HEK293 (cell line): ENCODE measurements around the gene RIPK4.

Source experiments
- CTCF ChIA-PET: fragments of 350-600 bp; formaldehyde crosslinking; extraction: SDS; loops from one replicate; lab custom pipeline; 2021; ENCODE audit warnings: antibody characterized with exemption; lab: Yijun Ruan, JAX
- POLR2A ChIA-PET: fragments of 300-600 bp; formaldehyde crosslinking; extraction: SDS; loops from one replicate; lab custom pipeline; 2020; ENCODE audit warnings: antibody characterized with exemption, inconsistent platforms; lab: Yijun Ruan, JAX
- H3K27ac ChIP-seq: fragments of 200-500 bp; sonication (Bioruptor generic); 2 replicates; pipeline ENCODE4 v1.5.1; 2014; ENCODE audit warnings: low read depth, low read length, control low read depth, inconsistent platforms; ENCODE audit errors: extremely low read depth
- H3K36me3 ChIP-seq, 2 experiments: fragments of 200-500 bp in 1 of 2; sonication (Bioruptor generic) in 1 of 2; 1 replicate in 1 of 2; 2 replicates in 1 of 2; pipeline ENCODE4 v1.5.1; 2014 to 2017; ENCODE audit warnings: inconsistent platforms in 2 of 2, low read length in 2 of 2; ENCODE audit not compliant: control insufficient read depth in 2 of 2, insufficient read depth in 1 of 2
- H3K4me1 ChIP-seq: fragments of 200-500 bp; sonication (Bioruptor generic); 2 replicates; pipeline ENCODE4 v1.5.1; 2014; ENCODE audit warnings: mild to moderate bottlenecking, low read length, inconsistent platforms; ENCODE audit not compliant: control insufficient read depth, insufficient read depth
- H3K4me3 ChIP-seq: 2 replicates; pipeline ENCODE4 v1.5.1; 2011; ENCODE audit warnings: low read depth, mild to moderate bottlenecking, control low read depth, low read length, moderate library complexity
- H3K9me3 ChIP-seq: fragments of 200-500 bp; sonication (Bioruptor generic); 2 replicates; pipeline ENCODE4 v1.5.1; 2014; ENCODE audit warnings: low read depth, low read length, inconsistent platforms; ENCODE audit not compliant: control insufficient read depth, insufficient read depth
- KLF1 ChIP-seq: fragments of 450-650 bp; formaldehyde crosslinking; IDR thresholded peaks from 2 replicates; pipeline ENCODE4 v1.5.1; 2016; ENCODE audit warnings: missing biosample characterization, missing genetic modification characterization
- KLF16 ChIP-seq: fragments of 450-650 bp; formaldehyde crosslinking; IDR thresholded peaks from 2 replicates; pipeline ENCODE4 v1.5.1; 2017; ENCODE audit warnings: missing biosample characterization, missing genetic modification characterization
- OSR2 ChIP-seq: fragments of 450-650 bp; formaldehyde crosslinking; IDR thresholded peaks from 2 replicates; pipeline ENCODE4 v1.5.1; 2016; ENCODE audit warnings: missing biosample characterization, missing genetic modification characterization
- SCRT1 ChIP-seq: fragments of 450-650 bp; formaldehyde crosslinking; IDR thresholded peaks from 2 replicates; pipeline ENCODE4 v1.5.1; 2016; ENCODE audit warnings: missing biosample characterization, missing genetic modification characterization, borderline replicate concordance
- SETDB1 ChIP-seq: IDR thresholded peaks from one replicate; pipeline ENCODE4 v1.6.1; 2017; ENCODE audit warnings: mild to moderate bottlenecking, low read length, moderate library complexity, mixed read lengths; ENCODE audit not compliant: insufficient read length
- TRIM28 ChIP-seq: IDR thresholded peaks from 2 replicates; pipeline ENCODE4 v1.6.1; 2011; ENCODE audit warnings: low read length, control low read depth, borderline replicate concordance
- WT1 ChIP-seq: fragments of 450-650 bp; formaldehyde crosslinking; IDR thresholded peaks from 2 replicates; pipeline ENCODE4 v1.5.1; 2016; ENCODE audit warnings: missing biosample characterization, missing genetic modification characterization
- ZNF16 ChIP-seq: fragments of 450-650 bp; formaldehyde crosslinking; IDR thresholded peaks from 2 replicates; pipeline ENCODE4 v1.5.1; 2016; ENCODE audit warnings: low read depth, missing biosample characterization, missing genetic modification characterization
- ZNF473 ChIP-seq: fragments of 450-650 bp; formaldehyde crosslinking; IDR thresholded peaks from 2 replicates; pipeline ENCODE4 v1.5.1; 2017; ENCODE audit warnings: missing biosample characterization, missing genetic modification characterization
- ZNF510 ChIP-seq: fragments of 450-650 bp; formaldehyde crosslinking; IDR thresholded peaks from 2 replicates; pipeline ENCODE4 v1.5.1; 2018; ENCODE audit warnings: mild to moderate bottlenecking, missing genetic modification characterization, missing biosample characterization; ENCODE audit not compliant: insufficient replicate concordance
- ZNF521 ChIP-seq: fragments of 450-650 bp; formaldehyde crosslinking; IDR thresholded peaks from 2 replicates; pipeline ENCODE4 v1.5.1; 2017; ENCODE audit warnings: missing biosample characterization, mild to moderate bottlenecking, missing genetic modification characterization
- ZNF529 ChIP-seq: fragments of 450-650 bp; formaldehyde crosslinking; IDR thresholded peaks from 2 replicates; pipeline ENCODE4 v1.5.1; 2017; ENCODE audit warnings: missing genetic modification characterization, missing biosample characterization; ENCODE audit not compliant: insufficient replicate concordance
- ZNF561 ChIP-seq: fragments of 450-650 bp; IDR thresholded peaks from 2 replicates; pipeline ENCODE4 v1.5.1; 2018; ENCODE audit warnings: missing biosample characterization, missing genetic modification characterization, borderline replicate concordance
- ZNF624 ChIP-seq: fragments of 450-650 bp; formaldehyde crosslinking; IDR thresholded peaks from 2 replicates; pipeline ENCODE4 v1.5.1; 2017; ENCODE audit warnings: missing biosample characterization, missing genetic modification characterization
- ZNF626 ChIP-seq: fragments of 450-650 bp; sonication (Bioruptor Pico); formaldehyde crosslinking; IDR thresholded peaks from 2 replicates; pipeline ENCODE4 v1.5.1; 2018; ENCODE audit warnings: missing biosample characterization, missing genetic modification characterization, inconsistent platforms
- TF ChIP-seq, protein P1 (sequence below): fragments of 450-650 bp; formaldehyde crosslinking; IDR thresholded peaks from 2 replicates; pipeline ENCODE4 v1.5.1; 2016; ENCODE audit warnings: missing biosample characterization, missing genetic modification characterization
- TF ChIP-seq, protein P2 (sequence below): fragments of 450-650 bp; formaldehyde crosslinking; IDR thresholded peaks from 2 replicates; pipeline ENCODE4 v1.5.1; 2016; ENCODE audit warnings: missing biosample characterization, missing genetic modification characterization
- TF ChIP-seq, protein P3 (sequence below): fragments of 450-650 bp; formaldehyde crosslinking; IDR thresholded peaks from 2 replicates; pipeline ENCODE4 v1.5.1; 2016; ENCODE audit warnings: missing biosample characterization, missing genetic modification characterization, borderline replicate concordance
- TF ChIP-seq, protein P4 (sequence below): fragments of 450-650 bp; formaldehyde crosslinking; conservative IDR thresholded peaks from 2 replicates; pipeline ENCODE4 v1.5.1; 2016; ENCODE audit warnings: low read depth, missing biosample characterization, missing genetic modification characterization

The RIPK4 gene

DNA sequence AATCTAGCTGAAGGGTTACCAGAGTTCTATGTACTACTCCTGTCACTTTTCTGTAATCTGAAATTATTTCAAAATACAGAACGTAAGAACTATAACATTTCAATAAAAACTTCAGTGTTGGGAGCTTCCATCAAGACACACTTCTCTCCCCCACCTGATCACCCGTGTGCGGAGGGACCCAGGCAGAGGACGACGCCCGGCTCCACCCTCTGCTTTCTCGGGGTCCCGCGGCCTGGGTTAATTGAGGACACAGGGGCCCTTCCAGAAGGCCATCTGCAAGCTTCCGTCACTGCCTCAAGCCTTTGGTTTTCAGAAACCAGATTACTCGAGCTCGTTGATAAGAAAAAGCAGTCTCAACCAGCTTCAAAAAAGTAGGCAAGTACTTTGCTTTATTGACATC lies 27.8 kb downstream of the RIPK4 start (continued):
- TF ChIP-seq KLF16 (tag by site-specific recombination) (no peak), ZNF624 (tag by site-specific recombination) (no peak), SCRT1 (tag by site-specific recombination) (no peak), ZNF473 (tag by site-specific recombination) (no peak)
- TF ChIP-seq, protein P1, sequence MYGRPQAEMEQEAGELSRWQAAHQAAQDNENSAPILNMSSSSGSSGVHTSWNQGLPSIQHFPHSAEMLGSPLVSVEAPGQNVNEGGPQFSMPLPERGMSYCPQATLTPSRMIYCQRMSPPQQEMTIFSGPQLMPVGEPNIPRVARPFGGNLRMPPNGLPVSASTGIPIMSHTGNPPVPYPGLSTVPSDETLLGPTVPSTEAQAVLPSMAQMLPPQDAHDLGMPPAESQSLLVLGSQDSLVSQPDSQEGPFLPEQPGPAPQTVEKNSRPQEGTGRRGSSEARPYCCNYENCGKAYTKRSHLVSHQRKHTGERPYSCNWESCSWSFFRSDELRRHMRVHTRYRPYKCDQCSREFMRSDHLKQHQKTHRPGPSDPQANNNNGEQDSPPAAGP (tag by site-specific recombination): no peak

DNA sequence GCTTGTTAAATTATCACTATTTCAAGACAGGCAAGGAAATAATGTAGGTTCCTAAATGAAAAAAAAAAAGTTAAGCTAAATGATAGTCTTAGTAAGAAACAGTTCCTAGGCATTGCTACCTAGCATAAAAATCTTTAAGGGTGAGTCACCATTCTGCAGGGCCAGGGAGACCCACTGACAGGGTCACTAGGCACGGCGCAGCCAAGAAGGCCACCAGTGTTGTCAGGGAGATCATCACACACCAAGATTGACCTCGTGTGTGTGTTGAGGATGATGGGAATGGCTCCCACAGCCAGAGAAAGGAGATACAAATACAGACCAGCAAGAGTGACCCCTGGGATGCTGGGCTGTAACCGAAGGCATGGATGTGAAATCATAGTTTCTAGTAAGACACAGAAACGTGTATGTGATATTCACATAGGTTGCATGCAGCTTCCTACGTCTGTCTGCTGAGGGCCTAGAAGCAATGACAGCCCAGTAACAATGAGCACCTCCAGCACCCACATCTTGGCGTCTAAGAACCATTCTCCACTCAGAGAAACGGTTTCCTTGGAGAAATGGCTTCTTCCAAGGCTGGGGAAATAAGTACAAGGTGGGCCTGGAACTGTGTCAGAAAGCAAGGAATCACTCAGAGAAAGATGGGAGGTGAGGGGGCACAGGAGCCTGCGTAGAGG lies 29.1 kb downstream of the RIPK4 start:
- Histone ChIP-seq H3K4me1 (no peaks in the 10 kb centered on the region), H3K36me3 (peaks cover 18 to 52% of the 10 kb centered on the region in 2 experiments), H3K9me3 (no peaks in the 10 kb centered on the region), H3K4me3 (no peak overlapping the region), H3K27ac (no peak overlapping the region)
- POLR2A ChIA-PET: no interaction called here
- CTCF ChIA-PET: interaction anchor here (0.6 kb wide), 1 partner anchor 29 kb away, joined by 3 read pairs; the partner anchor contains the start of gene RIPK4
- TF ChIP-seq KLF1 (tag by site-specific recombination) (no peak), ZNF626 (tag by site-specific recombination) (no peak), ZNF510 (tag by site-specific recombination) (peak; percentile 14), SETDB1 (peak; percentile 98), ZNF561 (tag by site-specific recombination) (0 out of 2 replicates have a peak, but pooled peaks have one; percentile 28), WT1 (no peak), TRIM28 (peak; percentile 77; the same call in 1 of the 2 replicates), ZNF529 (peak; percentile 25)
- TF ChIP-seq, protein P2, sequence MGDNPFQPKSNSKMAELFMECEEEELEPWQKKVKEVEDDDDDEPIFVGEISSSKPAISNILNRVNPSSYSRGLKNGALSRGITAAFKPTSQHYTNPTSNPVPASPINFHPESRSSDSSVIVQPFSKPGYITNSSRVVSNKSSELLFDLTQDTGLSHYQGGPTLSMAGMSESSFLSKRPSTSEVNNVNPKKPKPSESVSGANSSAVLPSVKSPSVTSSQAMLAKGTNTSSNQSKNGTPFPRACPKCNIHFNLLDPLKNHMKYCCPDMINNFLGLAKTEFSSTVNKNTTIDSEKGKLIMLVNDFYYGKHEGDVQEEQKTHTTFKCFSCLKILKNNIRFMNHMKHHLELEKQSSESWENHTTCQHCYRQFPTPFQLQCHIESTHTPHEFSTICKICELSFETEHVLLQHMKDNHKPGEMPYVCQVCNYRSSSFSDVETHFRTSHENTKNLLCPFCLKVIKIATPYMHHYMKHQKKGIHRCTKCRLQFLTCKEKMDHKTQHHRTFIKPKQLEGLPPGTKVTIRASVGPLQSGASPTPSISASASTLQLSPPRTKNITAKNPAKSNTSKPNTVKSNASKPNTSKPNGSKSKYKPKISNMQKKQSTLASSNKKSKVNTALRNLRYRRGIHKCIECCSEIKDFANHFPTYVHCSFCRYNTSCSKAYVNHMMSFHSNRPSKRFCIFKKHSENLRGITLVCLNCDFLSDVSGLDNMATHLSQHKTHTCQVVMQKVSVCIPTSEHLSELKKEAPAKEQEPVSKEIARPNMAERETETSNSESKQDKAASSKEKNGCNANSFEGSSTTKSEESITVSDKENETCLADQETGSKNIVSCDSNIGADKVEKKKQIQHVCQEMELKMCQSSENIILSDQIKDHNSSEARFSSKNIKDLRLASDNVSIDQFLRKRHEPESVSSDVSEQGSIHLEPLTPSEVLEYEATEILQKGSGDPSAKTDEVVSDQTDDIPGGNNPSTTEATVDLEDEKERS (tag by site-specific recombination): 0 out of 2 replicates have a peak, but pooled peaks have one; percentile 61

DNA sequence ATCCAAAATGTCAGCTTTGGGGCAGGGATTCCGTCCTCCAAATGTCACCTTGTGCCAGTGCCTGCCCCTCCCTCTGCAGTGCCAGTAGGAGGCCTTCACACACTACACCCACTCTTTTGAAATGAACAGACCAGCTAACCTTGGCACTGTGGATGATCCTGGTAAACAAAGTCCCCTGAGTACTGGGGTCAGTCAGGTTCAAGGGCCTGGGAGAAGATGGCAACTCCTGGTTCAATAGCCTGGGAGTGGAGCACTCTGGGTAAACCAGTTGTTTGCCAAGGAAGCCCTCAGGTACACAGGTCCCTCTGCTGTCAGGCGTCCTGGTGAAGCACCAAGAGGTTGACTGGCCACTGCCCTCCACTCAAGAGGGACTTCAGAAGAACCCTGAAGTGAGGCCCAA lies 30.4 kb downstream of the RIPK4 start:
- H3K4me1 ChIP-seq: no peaks in the 10 kb centered on the region
- H3K36me3 ChIP-seq: peaks cover 9 to 38% of the 10 kb centered on the region in 2 experiments; a peak in 2 of 3 replicates
- POLR2A ChIA-PET: no interaction called here
- no peak overlapping the region for H3K27ac ChIP-seq
- no peak overlapping the region for H3K4me3 ChIP-seq
- H3K9me3 ChIP-seq: 0 out of 2 replicates have a peak, but pooled peaks cover 2% of the 10 kb centered on the region
- CTCF ChIA-PET: no interaction called here
- TF ChIP-seq ZNF16 (tag by site-specific recombination): no peak
- TF ChIP-seq ZNF521 (tag by site-specific recombination): no peak
- TF ChIP-seq KLF1 (tag by site-specific recombination): no peak
- TF ChIP-seq, protein P3, sequence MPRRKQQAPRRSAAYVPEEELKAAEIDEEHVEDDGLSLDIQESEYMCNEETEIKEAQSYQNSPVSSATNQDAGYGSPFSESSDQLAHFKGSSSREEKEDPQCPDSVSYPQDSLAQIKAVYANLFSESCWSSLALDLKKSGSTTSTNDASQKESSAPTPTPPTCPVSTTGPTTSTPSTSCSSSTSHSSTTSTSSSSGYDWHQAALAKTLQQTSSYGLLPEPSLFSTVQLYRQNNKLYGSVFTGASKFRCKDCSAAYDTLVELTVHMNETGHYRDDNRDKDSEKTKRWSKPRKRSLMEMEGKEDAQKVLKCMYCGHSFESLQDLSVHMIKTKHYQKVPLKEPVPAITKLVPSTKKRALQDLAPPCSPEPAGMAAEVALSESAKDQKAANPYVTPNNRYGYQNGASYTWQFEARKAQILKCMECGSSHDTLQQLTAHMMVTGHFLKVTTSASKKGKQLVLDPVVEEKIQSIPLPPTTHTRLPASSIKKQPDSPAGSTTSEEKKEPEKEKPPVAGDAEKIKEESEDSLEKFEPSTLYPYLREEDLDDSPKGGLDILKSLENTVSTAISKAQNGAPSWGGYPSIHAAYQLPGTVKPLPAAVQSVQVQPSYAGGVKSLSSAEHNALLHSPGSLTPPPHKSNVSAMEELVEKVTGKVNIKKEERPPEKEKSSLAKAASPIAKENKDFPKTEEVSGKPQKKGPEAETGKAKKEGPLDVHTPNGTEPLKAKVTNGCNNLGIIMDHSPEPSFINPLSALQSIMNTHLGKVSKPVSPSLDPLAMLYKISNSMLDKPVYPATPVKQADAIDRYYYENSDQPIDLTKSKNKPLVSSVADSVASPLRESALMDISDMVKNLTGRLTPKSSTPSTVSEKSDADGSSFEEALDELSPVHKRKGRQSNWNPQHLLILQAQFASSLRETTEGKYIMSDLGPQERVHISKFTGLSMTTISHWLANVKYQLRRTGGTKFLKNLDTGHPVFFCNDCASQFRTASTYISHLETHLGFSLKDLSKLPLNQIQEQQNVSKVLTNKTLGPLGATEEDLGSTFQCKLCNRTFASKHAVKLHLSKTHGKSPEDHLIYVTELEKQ (tag by site-specific recombination): no peak
- TF ChIP-seq, protein P4, sequence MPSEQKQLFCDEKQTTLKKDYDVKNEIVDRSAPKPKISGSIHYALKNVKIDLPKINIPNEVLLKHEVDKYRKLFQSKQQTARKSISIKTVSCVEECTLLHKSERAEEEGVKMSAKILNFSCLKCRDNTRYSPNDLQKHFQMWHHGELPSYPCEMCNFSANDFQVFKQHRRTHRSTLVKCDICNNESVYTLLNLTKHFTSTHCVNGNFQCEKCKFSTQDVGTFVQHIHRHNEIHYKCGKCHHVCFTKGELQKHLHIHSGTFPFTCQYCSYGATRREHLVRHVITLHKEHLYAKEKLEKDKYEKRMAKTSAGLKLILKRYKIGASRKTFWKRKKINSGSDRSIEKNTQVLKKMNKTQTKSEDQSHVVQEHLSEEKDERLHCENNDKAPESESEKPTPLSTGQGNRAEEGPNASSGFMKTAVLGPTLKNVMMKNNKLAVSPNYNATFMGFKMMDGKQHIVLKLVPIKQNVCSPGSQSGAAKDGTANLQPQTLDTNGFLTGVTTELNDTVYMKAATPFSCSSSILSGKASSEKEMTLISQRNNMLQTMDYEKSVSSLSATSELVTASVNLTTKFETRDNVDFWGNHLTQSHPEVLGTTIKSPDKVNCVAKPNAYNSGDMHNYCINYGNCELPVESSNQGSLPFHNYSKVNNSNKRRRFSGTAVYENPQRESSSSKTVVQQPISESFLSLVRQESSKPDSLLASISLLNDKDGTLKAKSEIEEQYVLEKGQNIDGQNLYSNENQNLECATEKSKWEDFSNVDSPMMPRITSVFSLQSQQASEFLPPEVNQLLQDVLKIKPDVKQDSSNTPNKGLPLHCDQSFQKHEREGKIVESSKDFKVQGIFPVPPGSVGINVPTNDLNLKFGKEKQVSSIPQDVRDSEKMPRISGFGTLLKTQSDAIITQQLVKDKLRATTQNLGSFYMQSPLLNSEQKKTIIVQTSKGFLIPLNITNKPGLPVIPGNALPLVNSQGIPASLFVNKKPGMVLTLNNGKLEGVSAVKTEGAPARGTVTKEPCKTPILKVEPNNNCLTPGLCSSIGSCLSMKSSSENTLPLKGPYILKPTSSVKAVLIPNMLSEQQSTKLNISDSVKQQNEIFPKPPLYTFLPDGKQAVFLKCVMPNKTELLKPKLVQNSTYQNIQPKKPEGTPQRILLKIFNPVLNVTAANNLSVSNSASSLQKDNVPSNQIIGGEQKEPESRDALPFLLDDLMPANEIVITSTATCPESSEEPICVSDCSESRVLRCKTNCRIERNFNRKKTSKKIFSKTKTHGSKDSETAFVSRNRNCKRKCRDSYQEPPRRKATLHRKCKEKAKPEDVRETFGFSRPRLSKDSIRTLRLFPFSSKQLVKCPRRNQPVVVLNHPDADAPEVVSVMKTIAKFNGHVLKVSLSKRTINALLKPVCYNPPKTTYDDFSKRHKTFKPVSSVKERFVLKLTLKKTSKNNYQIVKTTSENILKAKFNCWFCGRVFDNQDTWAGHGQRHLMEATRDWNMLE: no peak
- TF ChIP-seq OSR2 (tag by site-specific recombination): no peak
